Measurements from ENCODE around the gene NUMBL.

GRCh38 chr19:40688309-40688708, 2.1 kb downstream of the NUMBL start:
- no peak for TF ChIP-seq CTCF (IDR thresholded peaks at IDR 0.05; ENCODE audit: insufficient read depth, low read depth, low read length)
- no peak for TF ChIP-seq EZH2 (IDR thresholded peaks at IDR 0.05; ENCODE audit: insufficient read depth, low read length)

Data from astrocyte (in vitro differentiated cells and primary cell).